Stimulated activated naive CD8-positive, alpha-beta T cell treated with anti-CD3 and anti-CD28 coated beads, Interleukin-15, Interleukin-2, amounts not matched to agents 100 U/mL and 50 U/mL, for 24 hours (primary cell): ENCODE measurements around the gene KCNIP1.

Source experiments
- ATAC-seq: fragments of 150-1000 bp; cut with Tn5 transposase; one replicate; pipeline ENCODE4 v1.10.0; 2021
- DNase-seq: peaks from one replicate; pipeline ENCODE4 v3.0.0; 2021

Gene KCNIP1

DNA sequence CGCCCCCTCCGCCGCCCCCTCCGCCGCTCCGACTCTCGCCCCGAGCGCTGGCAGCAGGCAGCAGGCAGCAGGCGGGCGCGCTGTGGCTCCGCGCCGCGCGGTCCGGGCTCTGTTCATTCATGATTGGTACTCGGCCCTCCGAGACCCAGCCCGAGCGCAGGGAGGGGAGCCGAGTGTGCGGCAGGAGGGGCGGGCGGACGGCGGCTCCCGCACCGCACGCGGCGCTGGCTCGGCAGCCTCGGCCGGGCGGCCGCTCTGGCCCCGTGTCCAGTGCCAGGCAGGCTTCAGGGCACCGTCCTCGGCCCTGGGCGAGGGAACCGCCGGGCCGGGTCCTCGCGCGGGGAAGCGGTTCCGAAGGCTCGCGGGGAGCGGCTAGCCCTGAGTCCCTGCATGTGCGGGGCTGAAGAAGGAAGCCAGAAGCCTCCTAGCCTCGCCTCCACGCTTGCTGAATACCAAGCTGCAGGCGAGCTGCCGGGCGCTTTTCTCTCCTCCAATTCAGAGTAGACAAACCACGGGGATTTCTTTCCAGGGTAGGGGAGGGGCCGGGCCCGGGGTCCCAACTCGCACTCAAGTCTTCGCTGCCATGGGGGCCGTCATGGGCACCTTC, at the start of gene KCNIP1:
Gene KCNIP1 (plus strand): TSS at position 31 of the 607 bp plus-strand sequence.
- DNase-seq: no peak

DNA sequence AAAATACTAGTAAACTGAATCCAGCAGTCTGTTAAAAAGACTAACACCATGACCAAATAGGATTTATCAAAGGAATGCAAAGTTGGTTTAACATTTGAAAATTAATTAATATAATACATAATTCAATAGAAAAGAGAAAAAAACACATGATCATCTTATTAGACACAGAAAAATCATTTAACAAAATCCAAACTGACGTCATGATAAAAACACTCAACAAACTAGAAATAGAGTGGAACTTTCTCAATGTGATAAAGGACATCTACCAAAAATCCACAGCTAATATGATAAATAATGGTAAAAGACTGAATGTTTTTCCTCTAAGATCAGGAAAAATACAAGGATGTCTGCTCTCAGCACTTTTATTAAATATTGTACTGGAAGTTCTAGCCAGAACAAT, 40.4 kb upstream of the KCNIP1 start:
- no peak for ATAC-seq

More for the DNA sequence above, at the start of gene KCNIP1:
- ATAC-seq: no peak

DNA sequence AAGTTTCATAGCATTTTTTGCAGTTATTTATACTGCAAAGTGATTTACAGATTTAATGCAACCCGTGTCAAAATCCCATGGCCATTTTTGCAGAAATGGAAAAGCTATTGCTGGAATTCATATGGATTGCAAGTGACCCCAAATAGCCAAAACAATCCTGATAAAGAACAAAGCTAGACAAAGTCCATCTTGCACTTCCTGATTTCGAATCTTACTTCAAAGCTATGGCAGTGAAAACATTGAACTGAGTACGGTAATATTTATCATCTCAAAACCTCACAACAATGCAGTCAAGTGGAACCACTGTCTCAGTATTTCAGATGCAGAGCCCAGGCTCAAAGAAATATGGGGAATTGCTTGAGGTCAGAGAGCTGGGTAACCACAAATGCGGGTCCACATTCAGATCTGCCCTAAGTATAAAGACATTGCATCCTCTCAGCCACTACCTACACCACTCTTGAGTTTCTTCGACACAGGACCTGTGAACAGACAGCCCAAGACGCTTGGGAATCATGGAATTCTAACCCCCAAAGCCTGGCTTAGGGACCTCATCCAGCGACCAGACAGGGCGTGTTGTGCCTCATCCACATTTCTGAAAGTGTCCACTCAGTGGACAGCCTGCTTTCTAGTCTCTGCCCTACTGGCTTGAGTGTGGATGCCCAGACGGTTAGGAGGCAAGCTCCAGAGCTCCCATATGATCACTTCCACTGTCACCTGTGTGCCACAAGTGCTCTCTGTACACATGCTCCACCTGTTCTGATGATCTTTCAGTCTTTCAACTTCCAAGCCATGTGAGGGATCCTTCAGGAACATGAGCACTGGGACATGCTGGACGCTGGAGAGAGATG, 39.3 kb upstream of the KCNIP1 start:
- no peak for ATAC-seq
- DNase-seq: no peak

More for the DNA sequence above, 40.4 kb upstream of the KCNIP1 start:
- no peak for DNase-seq

DNA sequence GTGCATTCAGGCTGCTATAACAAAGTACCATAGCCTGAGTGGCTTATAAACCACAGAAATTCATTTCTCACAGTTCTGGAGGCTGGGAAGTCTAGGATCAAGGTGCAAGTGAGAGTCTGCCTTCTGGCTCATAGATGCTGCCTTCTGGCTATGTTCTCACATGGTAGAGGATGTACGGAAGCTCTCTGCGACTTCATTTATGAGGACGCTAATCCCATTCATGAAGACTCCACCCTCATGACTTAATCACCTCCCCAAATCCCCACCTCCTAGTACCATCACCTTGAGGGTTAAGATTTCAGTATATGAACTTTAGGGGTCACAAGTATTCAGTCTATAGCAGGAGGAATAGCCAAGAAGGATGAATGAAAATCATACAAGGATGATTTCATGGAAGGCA, 37.3 kb upstream of the KCNIP1 start:
- no peak for DNase-seq

DNA sequence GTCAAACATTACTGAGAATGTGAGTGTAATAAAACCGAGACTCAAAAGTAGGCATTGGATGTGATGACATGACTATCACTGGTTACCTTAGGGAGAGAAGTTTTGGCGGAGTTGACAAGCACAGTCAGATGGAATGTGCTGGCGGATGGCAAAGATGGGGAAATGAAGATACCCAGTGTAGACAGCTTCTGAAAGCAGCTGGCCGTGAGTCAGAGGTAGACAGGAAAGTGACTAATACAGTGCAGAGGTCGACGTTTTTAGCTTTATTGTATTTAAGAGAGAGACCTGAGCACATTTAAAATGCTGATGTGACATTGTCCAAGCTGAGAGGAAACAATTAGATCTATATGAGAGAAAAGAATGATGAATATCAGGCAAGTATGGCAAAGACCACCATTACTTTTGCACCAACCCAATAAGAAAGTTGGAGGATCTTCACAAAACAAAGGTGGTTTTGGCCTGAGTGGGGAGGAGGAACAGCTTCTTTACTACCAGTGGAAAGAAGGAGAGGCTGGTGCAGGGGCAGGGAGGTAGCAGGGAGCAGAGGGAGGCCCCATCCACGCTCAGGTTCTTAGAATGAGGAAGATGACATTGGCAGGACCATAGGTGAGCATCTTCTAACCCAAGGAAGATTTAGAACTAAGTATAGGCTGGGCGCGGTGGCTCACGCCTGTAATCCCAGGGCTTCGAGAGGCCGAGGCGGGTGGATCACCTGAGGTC, 36.7 kb upstream of the KCNIP1 start:
- ATAC-seq: peak; percentile 91
- DNase-seq: peak; percentile 22

More for the DNA sequence above, 37.3 kb upstream of the KCNIP1 start:
- no peak for ATAC-seq

- no peak for DNase-seq
- ATAC-seq: no peak
These were observed 35.1 kb upstream of the KCNIP1 start for GRCh38 chr5:170468633-170469285.

DNA sequence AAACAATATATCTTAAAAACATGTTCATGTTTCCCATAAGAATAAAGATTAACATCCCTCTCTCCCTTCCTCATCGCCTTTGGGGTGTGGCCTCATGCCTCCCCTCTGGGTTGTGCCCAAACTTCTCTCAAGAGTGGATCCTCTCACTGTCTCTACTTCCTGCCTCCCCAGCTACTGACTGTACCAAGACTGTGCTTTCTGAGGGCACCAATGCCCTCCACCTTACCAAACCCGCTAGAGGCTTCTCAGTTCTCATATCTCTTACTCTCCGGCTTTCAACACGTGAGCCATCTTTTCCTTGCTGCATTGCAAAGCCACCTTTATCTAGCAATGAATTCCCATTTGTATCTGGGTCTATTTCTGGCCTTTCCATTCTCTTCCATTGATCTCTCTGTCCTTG, 34.4 kb upstream of the KCNIP1 start:
- DNase-seq (no peak), ATAC-seq (no peak)

GRCh38 chr5:170470275-170470674, 33.5 kb upstream of the KCNIP1 start:
- DNase-seq: no peak
- no peak for ATAC-seq

DNA sequence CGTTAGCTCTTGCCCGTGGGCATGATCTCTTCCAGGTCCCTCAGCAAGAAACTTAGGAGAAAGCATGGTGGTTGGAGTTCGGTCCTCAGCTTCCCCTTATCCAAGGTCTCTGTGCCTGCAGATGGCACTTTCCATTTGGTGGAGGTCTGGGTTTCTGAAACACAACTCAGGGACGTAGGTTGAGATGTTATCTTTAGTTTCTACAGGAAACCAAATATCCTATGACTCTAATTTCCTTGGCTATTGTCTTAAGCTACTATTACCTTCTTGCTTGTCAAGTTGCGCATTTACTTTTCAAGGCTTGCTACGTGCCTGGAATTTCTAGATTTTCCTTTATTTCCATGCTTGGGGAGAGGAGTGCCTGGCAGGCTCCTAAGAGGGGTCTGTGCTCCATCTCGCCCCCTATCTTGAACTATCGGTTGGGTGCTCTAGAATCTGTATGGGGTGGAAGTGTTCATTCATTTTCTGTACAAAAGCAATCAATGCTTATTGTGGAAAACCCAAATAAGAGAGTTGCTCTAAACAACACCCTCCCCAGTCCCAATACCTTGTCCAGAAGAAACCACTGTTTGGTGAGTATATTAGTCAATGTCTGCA, 32.9 kb upstream of the KCNIP1 start:
- DNase-seq (no peak), ATAC-seq (no peak)

DNA sequence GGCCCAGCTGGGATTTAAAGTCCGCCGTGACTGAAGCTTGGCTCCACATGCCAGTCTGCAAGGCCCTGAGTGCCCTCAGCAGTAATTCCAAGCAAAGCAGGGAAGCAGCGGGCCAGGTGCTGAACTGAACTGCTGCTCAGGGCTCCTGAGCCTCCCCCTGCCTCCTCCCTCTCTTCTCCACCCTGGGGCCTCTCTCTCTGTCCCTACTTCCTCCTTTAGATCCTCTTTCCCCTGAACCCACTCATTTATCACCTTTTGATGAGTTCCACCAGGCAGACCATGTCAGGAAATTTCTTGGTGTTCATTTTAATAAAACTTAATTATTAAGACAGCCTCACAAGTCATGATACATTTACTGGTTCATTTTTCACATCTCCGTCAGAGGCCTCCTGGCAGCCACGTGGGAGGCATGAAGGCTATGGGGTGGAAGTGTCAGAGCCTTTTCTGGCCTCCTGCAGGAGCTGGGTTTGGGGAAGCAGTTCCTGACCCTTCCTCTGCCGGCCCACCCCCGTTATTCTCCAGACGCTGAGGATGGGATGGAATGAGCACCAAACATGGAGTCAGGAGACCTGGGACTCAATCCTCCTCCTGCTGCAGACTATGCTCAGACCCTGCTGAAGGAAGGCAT, 32.2 kb upstream of the KCNIP1 start:
- no peak for ATAC-seq
- DNase-seq: no peak

DNA sequence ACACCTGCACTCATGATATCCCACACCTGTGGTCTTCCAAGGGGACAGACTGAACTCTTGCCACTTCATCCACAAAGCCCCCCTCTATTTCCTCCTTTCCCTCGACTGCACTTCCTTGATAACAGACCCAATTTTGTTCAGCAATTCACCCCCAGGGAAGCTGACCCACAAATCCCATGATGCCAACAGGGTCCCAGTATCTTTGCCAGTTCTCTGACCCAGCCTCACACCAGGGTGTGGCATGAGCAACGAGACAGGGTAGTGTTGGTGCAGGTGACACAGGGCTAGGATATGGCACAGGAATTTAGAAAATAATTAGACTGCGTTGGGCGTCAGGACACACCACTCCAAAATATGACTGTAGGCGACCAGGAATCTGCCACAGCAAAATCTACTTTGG, 30.2 kb upstream of the KCNIP1 start:
- no peak for DNase-seq
- no peak for ATAC-seq

- ATAC-seq: no peak
These were observed 29.1 kb upstream of the KCNIP1 start for GRCh38 chr5:170474489-170475274.

DNA sequence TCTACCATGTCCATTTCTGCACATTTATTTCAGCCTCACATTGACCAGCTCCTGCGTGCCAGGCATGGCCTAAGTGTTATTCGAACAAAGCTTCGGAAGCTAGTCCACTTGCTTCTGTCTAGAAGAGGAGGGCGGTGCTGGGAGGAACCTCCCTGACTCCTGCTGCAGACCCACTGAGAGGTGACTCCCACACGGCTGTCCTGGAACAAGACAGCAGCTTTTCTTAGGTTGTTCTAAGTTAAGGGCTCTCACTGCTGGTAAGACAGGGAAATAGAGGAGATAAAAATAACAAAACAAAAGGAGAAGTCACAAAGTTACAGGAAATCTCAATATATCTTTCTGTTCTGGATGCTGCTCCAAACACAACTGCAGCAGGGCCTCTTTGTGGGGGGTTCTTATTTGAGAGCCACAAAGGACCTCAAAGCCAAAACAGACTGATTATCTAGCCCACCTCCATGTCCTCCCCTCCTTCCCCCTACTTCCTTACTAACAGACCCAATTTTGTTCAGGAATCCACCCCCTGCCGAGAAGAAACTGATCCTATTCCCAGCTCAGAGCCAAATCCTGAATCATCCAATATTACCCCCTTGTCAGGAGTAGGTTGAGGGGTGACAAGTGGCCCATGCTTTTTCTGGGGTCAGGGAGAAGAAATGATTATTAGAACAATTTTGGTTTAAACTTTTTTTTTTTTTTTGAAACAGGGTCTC, 28.4 kb upstream of the KCNIP1 start:
- DNase-seq (no peak), ATAC-seq (no peak)

More at GRCh38 chr5:170474489-170475274, 29.1 kb upstream of the KCNIP1 start:
- no peak for DNase-seq

- DNase-seq (no peak), ATAC-seq (no peak)
These were observed 27.1 kb upstream of the KCNIP1 start for GRCh38 chr5:170476704-170477103.

GRCh38 chr5:170477906-170478305, 25.9 kb upstream of the KCNIP1 start:
- DNase-seq (no peak), ATAC-seq (no peak)

GRCh38 chr5:170478306-170478705, 25.5 kb upstream of the KCNIP1 start:
- no peak for ATAC-seq
- DNase-seq: no peak

GRCh38 chr5:170479484-170479883, 24.3 kb upstream of the KCNIP1 start:
- no peak for ATAC-seq

DNA sequence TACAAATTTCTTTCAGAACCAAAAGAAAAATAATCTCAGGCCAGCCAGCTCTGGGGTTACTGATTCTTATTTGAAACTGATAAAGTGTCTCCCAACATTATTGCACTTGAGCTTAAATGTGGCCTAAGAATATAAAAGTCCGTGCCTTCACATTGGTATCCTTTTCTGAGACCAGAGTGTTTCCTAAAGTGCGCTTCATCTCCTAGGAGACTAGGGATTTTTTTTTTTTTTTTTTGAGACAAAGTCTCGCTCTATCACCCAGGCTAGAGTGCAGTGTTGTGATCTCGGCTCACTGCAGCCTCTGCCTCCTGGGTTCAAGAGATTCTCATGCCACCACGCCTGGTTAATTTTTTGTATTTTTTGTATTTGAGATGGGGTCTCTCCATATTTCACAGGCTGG, 23.6 kb upstream of the KCNIP1 start:
- DNase-seq (no peak), ATAC-seq (no peak)

More at GRCh38 chr5:170479484-170479883, 24.3 kb upstream of the KCNIP1 start:
- DNase-seq: no peak

- DNase-seq (no peak), ATAC-seq (no peak)
These were observed 22.0 kb upstream of the KCNIP1 start for GRCh38 chr5:170481849-170482248.

DNA sequence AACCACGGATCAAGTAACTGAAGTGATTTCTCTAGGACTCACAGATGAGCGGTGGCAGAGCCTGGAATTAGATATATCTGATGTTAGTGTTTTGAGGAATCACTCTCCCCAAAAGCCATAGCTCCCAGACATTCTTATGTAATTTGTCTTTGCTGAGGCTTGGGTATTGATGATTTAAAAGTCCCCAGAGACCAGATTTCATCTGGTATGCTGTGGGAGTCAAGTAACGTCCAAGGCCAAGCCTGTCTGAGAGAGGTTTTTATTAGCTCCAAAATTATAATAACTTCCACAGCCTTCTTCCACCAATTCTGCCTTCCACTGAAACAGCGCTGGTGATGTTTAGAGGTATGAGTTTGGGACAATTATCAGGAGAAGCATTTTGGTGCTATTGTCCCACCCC, 21.3 kb upstream of the KCNIP1 start:
- DNase-seq (no peak), ATAC-seq (no peak)
